Cerebellar cortex (tissue), 1 donor: ENCODE data around the gene BOLA1.
"Not testable (repeated sequence)": the region's sequence is repeated elsewhere in the genome, so short reads cannot be mapped to it uniquely, and the experiment has no call there.

Source experiments
- DNase-seq: peaks from one replicate; pipeline ENCODE4 v3.0.0-alpha.2; 2015; ENCODE audit warnings: low spot score

The BOLA1 gene

DNA sequence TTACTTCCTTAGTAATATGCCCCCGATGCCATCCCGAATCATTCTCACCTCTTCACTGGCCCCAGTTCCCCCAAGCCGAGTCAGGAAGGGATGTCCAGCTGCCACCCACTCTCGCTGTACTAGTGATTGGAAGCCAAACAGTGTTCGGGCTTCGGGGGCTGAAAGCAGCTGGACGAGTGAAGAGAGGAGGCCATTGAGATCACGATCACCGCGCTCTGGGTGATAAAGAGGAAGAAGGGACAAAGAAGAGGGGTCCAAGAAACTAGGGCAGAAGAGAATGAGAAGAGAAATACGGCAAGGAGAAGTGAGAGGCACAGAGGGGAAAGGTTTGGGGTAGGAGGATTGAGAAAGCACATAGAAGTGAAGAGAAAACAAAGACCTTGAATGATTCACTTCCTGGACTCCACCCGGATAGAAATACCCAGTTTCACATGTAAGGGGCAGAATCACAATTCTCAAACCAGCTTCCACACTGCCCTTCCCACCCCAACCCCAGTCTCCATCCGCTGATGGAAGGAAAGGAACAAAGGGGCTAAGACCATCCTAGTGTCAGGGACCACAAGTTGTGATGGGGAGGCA, 31.9 kb downstream of the BOLA1 start:
- no peak for DNase-seq

DNA sequence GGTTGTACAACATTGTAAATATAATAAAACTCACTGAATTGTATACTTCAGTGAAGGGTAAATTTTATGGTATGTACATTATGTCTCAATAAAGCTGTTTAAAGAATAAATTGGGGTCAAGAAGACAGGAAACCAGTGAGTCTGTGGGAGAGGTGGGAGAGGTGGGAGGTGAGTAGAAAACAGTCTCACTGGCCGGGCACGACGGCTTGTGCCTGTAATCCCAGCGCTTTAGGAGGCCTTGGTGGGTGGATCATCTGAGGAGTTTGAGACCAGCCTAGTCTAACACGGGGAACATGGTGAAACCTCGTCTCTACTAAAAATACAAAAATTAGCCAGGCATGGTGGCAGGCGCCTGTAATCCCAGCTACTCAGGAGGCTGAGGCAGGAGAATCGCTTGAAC, 33.1 kb downstream of the BOLA1 start:
- no peak for DNase-seq

DNA sequence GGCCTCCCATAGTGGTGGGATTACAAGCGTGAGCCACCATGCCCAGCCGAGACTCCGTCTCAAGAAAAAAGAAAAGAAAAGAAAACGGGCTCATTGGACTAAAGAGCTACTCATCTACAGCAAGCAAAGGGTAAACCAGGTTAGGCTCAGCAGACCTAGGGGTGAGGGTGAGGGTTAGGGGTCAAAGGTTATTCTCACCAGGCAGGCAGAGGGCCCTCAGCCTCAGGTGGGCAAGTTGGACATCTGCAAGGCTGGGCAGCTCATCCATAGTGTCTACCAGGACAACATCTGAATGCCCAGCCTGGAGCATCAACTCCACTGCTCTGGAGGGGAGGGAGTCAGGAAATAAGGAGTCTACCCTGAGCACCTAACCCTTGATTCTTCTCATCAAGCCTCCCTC, 33.8 kb downstream of the BOLA1 start:
- no peak for DNase-seq

DNA sequence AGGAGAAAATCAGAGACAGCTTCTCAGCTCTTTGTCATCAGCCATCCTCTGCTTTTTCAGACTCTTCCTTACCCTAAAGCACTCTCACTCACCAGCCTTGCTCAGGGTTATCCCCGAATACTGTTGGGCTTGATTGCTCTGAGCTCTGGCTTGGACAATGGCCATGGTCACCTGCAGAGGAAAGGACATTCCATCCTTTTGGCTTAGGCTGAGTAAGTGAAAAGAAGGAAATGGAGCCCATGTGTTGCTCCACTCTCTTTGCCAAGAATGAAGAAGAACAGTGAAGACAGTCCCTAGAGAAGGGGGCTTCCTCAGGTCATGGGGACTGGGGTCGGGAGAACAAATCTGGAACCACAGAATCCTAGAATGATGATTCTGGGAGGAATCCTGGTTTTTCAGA, 35.0 kb downstream of the BOLA1 start:
- DNase-seq: peak; percentile 45

DNA sequence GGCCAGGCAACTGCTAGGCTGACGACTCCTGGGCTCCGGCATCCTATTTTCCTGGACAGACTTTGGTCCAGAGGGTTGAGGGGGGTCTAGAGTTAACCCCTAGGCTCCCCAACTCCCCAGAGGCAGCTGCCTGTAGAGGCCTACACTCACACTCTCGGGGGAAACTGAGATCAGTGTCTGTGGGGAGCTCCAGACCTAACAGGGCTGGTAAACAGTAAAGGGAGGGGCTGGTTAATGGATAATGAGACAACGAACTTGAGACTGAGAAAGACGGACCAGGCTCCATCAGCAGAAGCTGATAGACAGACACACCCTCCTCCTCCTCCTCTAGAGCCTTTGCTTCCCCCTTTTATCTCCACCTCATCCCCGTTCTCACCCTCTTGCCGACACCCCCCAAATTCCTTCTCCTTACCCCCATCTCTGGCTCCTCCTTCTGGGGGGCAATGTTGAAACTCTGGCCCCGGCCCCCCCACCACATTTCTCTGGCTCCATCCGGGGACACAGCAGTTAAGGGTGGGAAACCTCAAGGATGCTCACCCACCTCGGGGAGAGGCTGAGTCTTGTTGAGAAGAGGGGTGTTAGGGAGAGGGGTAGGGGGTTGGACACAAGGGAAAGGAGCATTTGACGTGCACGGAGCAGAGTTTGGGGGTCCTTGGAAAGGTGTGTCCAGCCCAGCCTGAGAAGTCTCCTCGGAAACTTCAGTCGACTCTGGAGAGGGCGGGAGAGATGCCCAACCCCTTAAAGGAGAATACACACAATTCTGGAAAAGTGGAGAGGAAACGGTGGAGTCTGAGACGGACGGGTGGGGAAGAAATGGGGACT, 37.0 kb downstream of the BOLA1 start, which contains the start of gene MTMR11:
MTMR11 (minus strand) TSS at position 710 of the 822 bp plus-strand sequence; CDS start at position 478, 232 bp downstream.
- DNase-seq: peak; percentile 66

DNA sequence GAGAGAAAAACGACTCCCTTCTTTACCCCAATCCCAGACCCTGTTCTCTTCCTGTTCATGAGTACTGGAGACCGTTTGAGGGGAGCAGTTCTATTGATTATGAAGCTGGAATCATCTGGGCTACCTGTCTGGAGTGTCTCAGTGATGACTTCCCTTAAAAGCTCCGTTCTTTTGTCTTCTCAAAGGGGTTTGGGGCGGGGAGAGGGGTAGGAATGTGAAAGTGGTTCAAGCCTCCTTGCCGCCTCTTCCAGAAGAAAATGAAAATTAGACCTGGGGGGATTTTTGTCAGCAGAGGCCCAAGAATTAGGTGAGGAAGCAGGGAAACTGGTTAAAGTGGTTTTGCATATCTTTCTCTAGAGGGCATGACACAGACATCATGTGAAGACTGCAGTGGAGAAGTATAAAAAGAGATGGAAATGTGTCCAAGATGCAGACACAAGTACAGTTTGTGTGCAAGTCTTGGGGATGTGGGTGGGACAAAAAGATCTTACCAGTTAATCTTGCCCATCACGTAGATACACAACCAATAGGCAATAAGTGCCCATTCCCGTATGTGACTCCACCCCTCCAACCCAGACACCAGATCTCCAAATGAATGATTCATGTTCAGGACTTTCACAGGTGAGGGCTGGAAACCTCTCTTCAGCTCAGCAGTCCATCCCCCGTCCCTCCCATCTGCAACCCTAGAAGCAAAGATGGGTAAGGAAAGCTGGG, 37.8 kb downstream of the BOLA1 start:
- DNase-seq: peak; percentile 79

DNA sequence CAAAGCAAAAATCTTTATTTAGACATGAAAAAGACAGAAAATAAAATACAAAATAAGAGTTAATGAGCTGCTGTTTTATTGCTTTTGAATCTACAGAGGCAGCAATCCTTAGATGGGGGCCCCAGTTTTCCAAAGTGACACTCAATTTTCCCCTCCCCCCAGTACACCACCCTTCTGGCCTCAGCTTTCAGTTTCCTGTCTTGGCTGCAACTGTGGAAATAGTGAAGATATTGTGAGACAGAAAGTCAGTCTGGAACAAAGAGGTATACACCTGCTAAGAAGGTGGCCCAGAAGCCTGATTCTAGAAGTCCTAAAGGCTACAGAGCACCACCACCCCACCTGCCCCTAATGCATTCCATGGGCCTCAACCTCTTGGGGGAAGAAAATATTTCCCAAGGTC, 38.4 kb downstream of the BOLA1 start:
- no peak for DNase-seq

DNA sequence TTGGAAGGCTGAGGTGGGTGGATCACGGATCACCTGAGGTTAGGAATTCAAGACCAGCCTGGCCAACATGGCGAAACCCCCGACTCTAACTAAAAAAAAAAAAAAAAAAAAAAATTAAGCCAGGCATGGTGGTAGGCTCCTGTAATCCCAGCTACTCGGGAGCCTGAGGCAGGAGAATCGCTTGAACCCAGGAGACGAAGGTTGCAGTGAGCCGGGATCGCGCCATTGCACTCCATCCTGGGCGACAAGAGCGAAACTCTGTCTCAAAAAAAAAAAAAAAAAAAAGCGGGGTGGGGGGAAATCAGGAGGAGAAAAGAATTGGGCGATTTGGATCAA, 39.3 kb downstream of the BOLA1 start:
- DNase-seq: not testable (repeated sequence)

DNA sequence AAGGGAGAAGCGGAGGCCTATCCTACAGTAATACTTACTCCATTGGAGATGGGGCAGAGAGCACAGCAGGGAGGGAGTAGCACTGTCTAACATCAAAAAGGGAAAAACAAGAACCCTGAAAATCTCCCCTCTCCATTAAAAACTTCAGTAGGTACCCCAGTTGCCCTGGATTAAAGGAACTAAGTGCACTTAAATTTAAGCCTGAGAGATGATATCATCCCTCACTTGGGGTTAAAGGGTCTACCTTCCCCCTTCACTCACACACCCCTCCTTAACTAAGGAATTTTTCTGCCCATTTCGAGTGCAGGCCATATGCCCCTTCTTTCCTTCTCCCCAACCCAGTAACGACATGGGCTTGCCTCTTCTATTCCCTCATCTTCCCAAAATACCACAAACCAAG, 41.1 kb downstream of the BOLA1 start:
- DNase-seq: no peak

DNA sequence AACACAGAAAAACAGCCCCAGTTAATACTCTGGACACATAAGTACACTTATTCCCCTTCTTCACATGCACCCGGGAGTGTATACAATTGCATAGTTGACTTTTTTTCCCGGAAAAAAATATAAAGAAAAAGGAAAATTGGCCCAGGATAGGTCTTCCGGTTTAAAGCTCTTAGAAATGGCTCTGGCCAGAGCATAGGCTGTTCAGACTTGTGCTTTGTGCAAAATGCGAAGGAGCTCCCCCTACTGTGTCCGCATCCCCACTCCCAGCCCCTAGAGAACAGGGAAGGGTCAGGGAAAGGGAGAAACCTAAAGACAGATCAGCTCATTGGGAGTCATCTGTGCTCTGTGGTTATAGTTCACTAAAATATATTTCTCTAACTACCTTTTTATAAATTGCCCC, 42.8 kb downstream of the BOLA1 start:
- DNase-seq: peak; percentile 73

DNA sequence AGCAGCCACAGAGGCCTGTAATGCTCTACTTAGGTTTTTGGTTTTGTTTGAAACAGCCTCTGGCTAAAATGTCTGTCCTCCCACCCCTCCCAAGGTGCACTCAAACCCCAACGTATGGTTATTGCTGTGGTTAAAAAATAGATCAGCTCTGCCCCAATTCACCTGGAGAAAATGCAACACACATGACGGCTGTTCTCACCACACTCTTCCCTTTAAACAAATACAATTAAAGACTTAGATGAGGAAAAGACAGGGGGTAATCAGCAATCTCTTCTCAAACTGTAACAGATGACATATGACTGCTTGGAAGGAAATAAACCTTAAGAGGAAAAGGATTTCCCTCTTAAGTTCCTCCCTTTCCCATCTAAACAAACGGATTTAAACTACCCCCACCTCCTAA, 43.5 kb downstream of the BOLA1 start:
- DNase-seq: no peak

DNA sequence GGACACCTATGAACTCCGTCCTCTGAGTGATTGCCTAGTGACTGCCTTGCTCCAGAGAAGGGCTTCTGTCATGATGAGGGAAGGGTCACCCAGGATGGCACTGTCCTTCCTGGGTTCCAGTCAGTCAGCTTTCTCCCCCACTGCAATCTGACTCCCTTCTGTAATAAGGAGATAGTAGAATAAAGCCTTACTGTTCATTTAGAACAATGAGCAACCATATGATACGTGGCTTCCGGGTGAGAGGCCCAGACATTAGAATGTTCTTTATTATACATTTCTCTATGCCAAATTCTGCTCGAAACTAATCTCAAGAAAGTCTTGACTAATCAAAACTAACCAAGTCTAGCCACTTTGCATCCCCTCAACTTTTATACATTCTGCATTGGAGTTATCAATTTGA, 45.8 kb downstream of the BOLA1 start:
- DNase-seq: no peak

DNA sequence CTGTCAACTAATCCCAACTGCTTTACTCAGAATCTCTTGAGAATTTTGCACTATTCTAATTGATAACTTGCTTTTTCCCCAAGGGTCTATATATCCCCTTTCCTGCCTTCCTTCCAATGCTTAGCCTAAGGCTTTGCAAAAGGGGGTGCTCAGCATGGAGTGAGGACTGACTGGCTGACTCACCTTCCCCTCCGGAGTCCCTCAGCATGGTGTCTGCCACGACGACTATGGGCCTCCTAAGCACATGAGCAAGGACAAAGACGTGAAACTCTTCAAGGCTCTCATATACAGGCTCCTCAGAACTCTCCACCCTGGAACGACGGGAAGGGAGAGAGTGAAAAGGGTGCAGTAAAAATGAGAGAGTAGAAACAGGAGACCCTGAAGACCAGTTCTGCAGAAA, 50.5 kb downstream of the BOLA1 start:
- DNase-seq: no peak
